Left lung (tissue), 10 donors: ENCODE data around the gene FAM168A. TPM values are rescaled to one million over a fixed set of nuclear protein-coding genes. Genes with fewer than 3 reads are reported as not detected.

ENCODE experiments used
- ATAC-seq: fragments of 200-7000 bp; cut with Tn5 transposase; one replicate; pipeline ENCODE4 v1.9.1; 2020; ENCODE audit warnings: moderate library complexity
- DNase-seq, 4 donors: peaks; one replicate each; pipeline ENCODE4 v3.0.0-alpha.2; 2013 to 2020
- H3K27ac ChIP-seq, 2 donors: fragments of 200-600 bp; sonication (generic) in 1 of 2; one replicate each; pipeline versions ENCODE4 v1.5.0 to v1.8.0; 2020 to 2021
- H3K27me3 ChIP-seq, 2 donors: fragments of 200-600 bp; sonication (generic) in 1 of 2; one replicate each; pipeline versions ENCODE4 v1.5.0 to v1.8.0; 2020 to 2021
- H3K36me3 ChIP-seq, 2 donors: fragments of 200-600 bp; sonication (generic) in 1 of 2; one replicate each; pipeline versions ENCODE4 v1.5.0 to v1.8.0; 2020 to 2021
- H3K4me1 ChIP-seq, 2 donors: fragments of 200-600 bp; one replicate each; pipeline ENCODE4 v1.8.0; 2021
- H3K4me3 ChIP-seq, 2 donors: fragments of 200-600 bp; sonication (generic) in 1 of 2; one replicate each; pipeline versions ENCODE4 v1.5.0 to v1.8.0; 2020 to 2021; ENCODE audit warnings: mild to moderate bottlenecking in 1 of 2
- H3K9me3 ChIP-seq, 2 donors: fragments of 200-600 bp; sonication (generic) in 1 of 2; one replicate each; pipeline versions ENCODE4 v1.5.0 to v1.8.0; 2020 to 2021
- intact Hi-C, 2 donors: fragments of 100-400 bp; cut with DNase I; formaldehyde crosslinking; loops; one replicate each; pipeline versions ENCODE4 v1.11.2 to v1.14.2; 2022
- polyA plus RNA-seq, 6 donors: library from polyadenylated mRNA; unstranded; fragments of 120-200 nt; gene quantifications; one replicate each; pipeline ENCODE4 v1.2.1, GENCODE V29; 2013; ENCODE audit not compliant: insufficient read length in 6 of 6
- total RNA-seq, 2 donors: library from RNA; stranded (reverse); fragmentation: NEBNext Ultra II Directional; extraction: Animal tissue kit (Norgen Biotek cat#: 25700); gene quantifications; one replicate each; pipeline ENCODE4 v1.2.1, GENCODE V29; 2021
- TF ChIP-seq, protein P1 (sequence below), 2 donors: fragments of 200-600 bp; sonication (generic) in 1 of 2; IDR thresholded peaks; one replicate each; pipeline versions ENCODE4 v1.5.0 to v1.8.0; 2021; ENCODE audit warnings: antibody characterized with exemption in 2 of 2
- donor health status: DM: no; HTN: yes; CAD: no.
- donor health status: DM: no; HTN: no; CAD: no.

FAM168A gene
- total and polyA plus RNA-seq, 8 donors = 28.2 to 43.9 (median 41.6) TPM

DNA sequence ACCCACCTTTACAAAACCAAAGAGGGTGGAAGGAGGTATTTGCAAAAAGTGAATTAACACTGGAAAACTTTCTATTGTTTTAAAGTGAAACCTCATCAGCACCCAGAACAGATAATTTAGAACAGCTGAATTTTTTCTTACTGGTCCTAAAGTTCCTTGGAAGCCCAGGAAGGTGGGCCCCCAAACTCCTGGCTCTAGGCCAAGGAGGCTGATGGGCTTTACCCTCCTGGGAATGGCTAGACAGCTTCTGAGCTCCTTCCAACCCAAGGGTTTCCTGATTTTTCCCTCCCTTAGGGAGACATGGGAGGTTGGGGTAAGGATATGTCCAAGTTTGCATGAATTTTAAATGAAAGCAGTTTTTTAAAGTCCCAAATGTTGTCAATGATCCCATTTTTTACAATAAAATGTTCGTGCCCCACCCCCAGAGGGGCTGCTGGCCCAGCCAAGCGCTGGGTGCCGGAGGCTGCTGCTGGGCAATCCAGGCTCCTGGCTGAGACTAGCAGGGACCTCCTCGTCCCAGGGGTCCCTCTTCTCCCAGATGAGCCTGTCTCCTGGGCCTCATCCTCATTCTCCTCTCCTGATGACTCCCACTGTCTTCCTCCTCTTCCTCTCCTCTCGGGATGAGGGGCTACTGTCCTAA, 193.3 kb downstream of the FAM168A start:
- H3K36me3 ChIP-seq = peaks cover 0 to 65% of the 10 kb centered on the region in 2 donors
- no peaks in the 10 kb centered on the region for H3K27me3 ChIP-seq
- H3K9me3 ChIP-seq = no peaks in the 10 kb centered on the region
- TF ChIP-seq, protein P1, sequence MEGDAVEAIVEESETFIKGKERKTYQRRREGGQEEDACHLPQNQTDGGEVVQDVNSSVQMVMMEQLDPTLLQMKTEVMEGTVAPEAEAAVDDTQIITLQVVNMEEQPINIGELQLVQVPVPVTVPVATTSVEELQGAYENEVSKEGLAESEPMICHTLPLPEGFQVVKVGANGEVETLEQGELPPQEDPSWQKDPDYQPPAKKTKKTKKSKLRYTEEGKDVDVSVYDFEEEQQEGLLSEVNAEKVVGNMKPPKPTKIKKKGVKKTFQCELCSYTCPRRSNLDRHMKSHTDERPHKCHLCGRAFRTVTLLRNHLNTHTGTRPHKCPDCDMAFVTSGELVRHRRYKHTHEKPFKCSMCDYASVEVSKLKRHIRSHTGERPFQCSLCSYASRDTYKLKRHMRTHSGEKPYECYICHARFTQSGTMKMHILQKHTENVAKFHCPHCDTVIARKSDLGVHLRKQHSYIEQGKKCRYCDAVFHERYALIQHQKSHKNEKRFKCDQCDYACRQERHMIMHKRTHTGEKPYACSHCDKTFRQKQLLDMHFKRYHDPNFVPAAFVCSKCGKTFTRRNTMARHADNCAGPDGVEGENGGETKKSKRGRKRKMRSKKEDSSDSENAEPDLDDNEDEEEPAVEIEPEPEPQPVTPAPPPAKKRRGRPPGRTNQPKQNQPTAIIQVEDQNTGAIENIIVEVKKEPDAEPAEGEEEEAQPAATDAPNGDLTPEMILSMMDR (IDR thresholded peaks at IDR 0.05) = no peak
- ATAC-seq = no peak
- H3K27ac ChIP-seq = peak overlapping the region in 1 of 2 donors; percentile 19
- H3K4me1 ChIP-seq = peaks cover 0 to 29% of the 10 kb centered on the region in 2 donors
- intact Hi-C loops = no loop called here
- H3K4me3 ChIP-seq = no peak overlapping the region
- no peak for DNase-seq

DNA sequence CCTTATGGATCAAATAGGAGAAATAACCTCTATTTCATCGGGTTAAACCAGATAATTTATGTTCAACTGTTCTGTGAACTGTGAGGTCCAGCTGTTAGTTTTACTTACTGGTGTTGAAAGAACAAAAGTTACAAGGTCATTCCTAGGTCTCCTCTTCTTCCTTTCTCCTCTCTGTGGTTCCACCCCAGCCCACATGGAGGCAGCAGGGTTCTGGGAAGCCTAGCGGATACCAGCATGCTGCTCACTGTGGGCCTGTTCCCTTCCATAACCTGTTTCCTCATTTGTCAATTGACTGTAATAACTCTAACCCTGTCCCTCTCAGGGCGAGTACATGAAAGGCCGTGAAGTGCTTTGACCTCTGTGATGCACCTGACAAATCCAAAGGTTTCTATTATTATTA, 193.9 kb downstream of the FAM168A start:
- intact Hi-C loops = no loop called here
- peak in 3 of 4 donors; percentile 46 to 75 (median 74) for DNase-seq
- Histone ChIP-seq H3K9me3 (no peaks in the 10 kb centered on the region), H3K27ac (no peak overlapping the region), H3K27me3 (no peaks in the 10 kb centered on the region), H3K36me3 (peaks cover 0 to 62% of the 10 kb centered on the region in 2 donors), H3K4me1 (peaks cover 0 to 29% of the 10 kb centered on the region in 2 donors), H3K4me3 (no peak overlapping the region)
- TF ChIP-seq, protein P1 (IDR thresholded peaks at IDR 0.05) = peak; percentile 57 to 58
- ATAC-seq = peak; percentile 92

DNA sequence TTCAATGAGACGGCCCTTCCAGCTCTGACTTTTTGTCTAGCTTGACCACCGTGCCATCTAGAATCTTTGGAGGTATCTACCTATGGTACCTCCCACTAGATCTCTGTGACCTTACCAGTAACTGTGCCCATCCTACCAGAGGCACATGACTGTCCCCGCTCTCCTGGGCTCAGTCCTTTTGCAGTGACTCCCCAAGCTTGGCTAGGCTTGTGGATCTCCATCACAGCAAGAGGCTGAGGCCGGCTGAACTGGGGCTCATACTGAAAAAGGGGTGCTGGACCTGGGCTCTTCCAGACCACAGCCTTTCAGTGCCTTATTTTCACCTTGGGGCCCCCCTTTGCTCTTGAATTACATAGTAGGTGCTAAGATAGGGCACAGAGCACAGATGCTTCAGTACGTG, 194.4 kb downstream of the FAM168A start:
- Histone ChIP-seq H3K9me3 (no peaks in the 10 kb centered on the region), H3K27me3 (no peaks in the 10 kb centered on the region), H3K27ac (no peak overlapping the region), H3K36me3 (peaks cover 0 to 62% of the 10 kb centered on the region in 2 donors), H3K4me1 (peaks cover 0 to 29% of the 10 kb centered on the region in 2 donors), H3K4me3 (no peak overlapping the region)
- no peak for DNase-seq
- intact Hi-C loops = no loop called here
- no peak for ATAC-seq
- TF ChIP-seq, protein P1 (IDR thresholded peaks at IDR 0.05) = no peak

DNA sequence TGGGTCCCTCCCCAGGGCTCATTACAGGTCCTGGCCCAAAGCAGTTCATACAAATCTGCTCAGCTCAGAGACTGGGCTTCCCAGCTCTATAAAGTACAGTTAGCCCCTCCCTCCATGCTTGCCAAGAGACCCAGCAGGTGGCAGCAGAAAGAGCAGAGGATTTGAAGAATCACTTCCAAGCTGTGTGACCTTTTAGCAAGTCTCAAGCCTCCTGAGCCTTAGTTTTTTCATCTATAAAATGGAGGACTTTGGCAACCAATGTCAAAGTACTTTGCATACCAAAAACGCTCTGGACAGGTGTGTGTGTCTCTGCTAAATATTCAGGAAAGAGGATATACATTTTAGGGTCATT, 195.1 kb downstream of the FAM168A start:
- Histone ChIP-seq H3K4me1 (peaks cover 0 to 29% of the 10 kb centered on the region in 2 donors), H3K27me3 (no peaks in the 10 kb centered on the region), H3K27ac (no peak overlapping the region), H3K9me3 (no peaks in the 10 kb centered on the region), H3K36me3 (peaks cover 0 to 62% of the 10 kb centered on the region in 2 donors), H3K4me3 (no peak overlapping the region)
- ATAC-seq = no peak
- intact Hi-C loops = no loop called here
- TF ChIP-seq, protein P1 (IDR thresholded peaks at IDR 0.05) = no peak
- DNase-seq = no peak

DNA sequence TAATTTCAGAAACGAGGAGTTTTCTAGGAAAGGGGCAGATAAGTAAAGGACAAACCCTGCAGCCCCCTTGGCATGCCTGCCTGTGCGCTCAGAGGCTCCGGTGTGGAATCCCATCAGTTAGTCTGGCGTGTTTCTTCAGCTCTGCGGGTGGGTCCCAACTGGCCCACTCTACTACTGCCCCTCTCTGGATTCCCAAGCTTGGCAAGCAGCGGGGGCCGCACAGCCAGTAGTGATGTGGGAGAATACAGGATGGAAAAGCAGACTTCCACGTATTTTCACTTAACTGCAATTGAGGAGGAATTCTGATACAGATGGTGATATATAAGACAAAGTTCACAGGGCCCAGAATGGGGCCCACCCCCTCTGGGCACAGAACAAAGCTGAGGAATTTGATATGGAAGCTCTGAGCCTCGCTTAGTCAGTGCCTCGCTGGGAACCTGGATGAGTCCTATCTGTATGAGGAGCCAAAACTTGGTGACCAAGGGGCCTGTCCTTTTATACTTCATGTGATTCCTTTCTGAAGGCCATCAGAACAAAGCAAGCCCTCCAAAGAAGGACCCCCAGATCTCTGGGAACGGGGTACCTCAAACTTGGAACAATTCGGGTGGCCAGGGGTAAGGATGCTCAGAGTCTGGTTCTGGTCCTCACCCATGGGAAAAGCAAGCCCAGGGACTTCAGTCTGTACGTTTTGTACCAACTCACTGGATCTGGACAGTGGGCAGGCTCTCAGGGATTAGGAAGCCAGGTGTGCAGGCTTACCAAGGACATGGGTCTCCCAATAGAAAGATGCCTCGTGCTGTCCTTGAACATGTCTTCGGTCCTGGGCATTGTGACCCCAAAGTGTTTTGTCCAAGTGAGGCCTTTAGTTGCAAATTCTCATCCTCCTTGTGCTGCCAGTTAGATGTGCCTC, 195.7 kb downstream of the FAM168A start:
- intact Hi-C loops = no loop called here
- TF ChIP-seq, protein P1 (IDR thresholded peaks at IDR 0.05) = no peak
- no peak for DNase-seq

More for the DNA sequence above, 195.7 kb downstream of the FAM168A start:
- Histone ChIP-seq H3K4me3 (no peak overlapping the region), H3K9me3 (no peaks in the 10 kb centered on the region), H3K27me3 (no peaks in the 10 kb centered on the region), H3K27ac (no peak overlapping the region), H3K36me3 (peaks cover 0 to 62% of the 10 kb centered on the region in 2 donors), H3K4me1 (peaks cover 0 to 30% of the 10 kb centered on the region in 2 donors)
- no peak for ATAC-seq
